Smooth muscle cell (in vitro differentiated cells): Measurements from ENCODE around the gene GALNT10. TPM values are rescaled to one million over a fixed set of nuclear protein-coding genes. Genes with fewer than 3 reads are reported as not detected.

Source experiments
- DNase-seq: peaks from one replicate; lab custom pipeline; 2025; ENCODE audit not compliant: unreplicated experiment; lab: John Stamatoyannopoulos, UW
- H2AFZ ChIP-seq: fragments of 200-600 bp; sonication (generic); 2 replicates; pipeline ENCODE4 v1.6.0; 2016; ENCODE audit warnings: antibody characterized with exemption, low read depth, mild to moderate bottlenecking
- H3F3A ChIP-seq: fragments of 200-600 bp; sonication (generic); 2 replicates; pipeline ENCODE4 v1.6.0; 2017; ENCODE audit warnings: antibody characterized with exemption, low read depth
- H3K27ac ChIP-seq: fragments of 200-600 bp; sonication (generic); 2 replicates; pipeline ENCODE4 v1.5.1; 2016; ENCODE audit warnings: low read depth, mild to moderate bottlenecking
- H3K27me3 ChIP-seq: fragments of 200-600 bp; sonication (generic); 2 replicates; pipeline ENCODE4 v1.6.1; 2016; ENCODE audit warnings: low read depth, mild to moderate bottlenecking
- H3K36me3 ChIP-seq: fragments of 200-600 bp; sonication (generic); 2 replicates; pipeline ENCODE4 v1.5.1; 2016; ENCODE audit warnings: low read depth
- H3K4me1 ChIP-seq: fragments of 200-600 bp; sonication (generic); 2 replicates; pipeline ENCODE4 v1.5.1; 2016; ENCODE audit warnings: low read depth
- H3K4me2 ChIP-seq: fragments of 200-600 bp; sonication (generic); 2 replicates; pipeline ENCODE4 v1.6.0; 2016; ENCODE audit warnings: mild to moderate bottlenecking
- H3K4me3 ChIP-seq: fragments of 200-600 bp; sonication (generic); 2 replicates; pipeline ENCODE4 v1.5.1; 2016; ENCODE audit warnings: mild to moderate bottlenecking
- H3K79me2 ChIP-seq: fragments of 200-600 bp; sonication (generic); 2 replicates; pipeline ENCODE4 v1.6.0; 2016; ENCODE audit warnings: low read depth, mild to moderate bottlenecking
- H3K9ac ChIP-seq: fragments of 200-600 bp; sonication (generic); 2 replicates; pipeline ENCODE4 v1.6.0; 2016; ENCODE audit warnings: low read depth
- H3K9me3 ChIP-seq: fragments of 200-600 bp; sonication (generic); replicated peaks from 2 replicates; pipeline ENCODE4 v1.5.1; 2016; ENCODE audit warnings: low read depth
- H4K20me1 ChIP-seq: fragments of 200-600 bp; sonication (generic); 2 replicates; pipeline ENCODE4 v1.6.0; 2016; ENCODE audit warnings: low read depth
- CTCF ChIP-seq: fragments of 200-600 bp; sonication (generic); IDR thresholded peaks from 2 replicates; pipeline ENCODE4 v1.5.1; 2017; ENCODE audit warnings: borderline replicate concordance, mild to moderate bottlenecking, antibody characterized with exemption; ENCODE audit not compliant: insufficient read depth, poor library complexity, severe bottlenecking
- WGBS: methylation state at CpG from one replicate; pipeline ENCODE4 v1.1.7; 2016; ENCODE audit warnings: low lambda C conversion rate; 5-methylcytosine and 5-hydroxymethylcytosine counted together
- polyA plus RNA-seq: library from polyadenylated mRNA; unstranded; fragments of >200 nt; fragmentation: Nextera tagmentation; extraction: Ambion mirVana; gene quantifications from 2 replicates; pipeline ENCODE4 v1.2.1, GENCODE V29; 2016
- total RNA-seq: library from RNA; depleted of rRNA; stranded (reverse); fragments of >200 nt; gene quantifications from 2 replicates; pipeline ENCODE4 v1.2.3, GENCODE V29; 2014

The GALNT10 gene
- total and polyA plus RNA-seq, 2 experiments from 2014 or later, result 23.6 to 24.6 TPM

DNA sequence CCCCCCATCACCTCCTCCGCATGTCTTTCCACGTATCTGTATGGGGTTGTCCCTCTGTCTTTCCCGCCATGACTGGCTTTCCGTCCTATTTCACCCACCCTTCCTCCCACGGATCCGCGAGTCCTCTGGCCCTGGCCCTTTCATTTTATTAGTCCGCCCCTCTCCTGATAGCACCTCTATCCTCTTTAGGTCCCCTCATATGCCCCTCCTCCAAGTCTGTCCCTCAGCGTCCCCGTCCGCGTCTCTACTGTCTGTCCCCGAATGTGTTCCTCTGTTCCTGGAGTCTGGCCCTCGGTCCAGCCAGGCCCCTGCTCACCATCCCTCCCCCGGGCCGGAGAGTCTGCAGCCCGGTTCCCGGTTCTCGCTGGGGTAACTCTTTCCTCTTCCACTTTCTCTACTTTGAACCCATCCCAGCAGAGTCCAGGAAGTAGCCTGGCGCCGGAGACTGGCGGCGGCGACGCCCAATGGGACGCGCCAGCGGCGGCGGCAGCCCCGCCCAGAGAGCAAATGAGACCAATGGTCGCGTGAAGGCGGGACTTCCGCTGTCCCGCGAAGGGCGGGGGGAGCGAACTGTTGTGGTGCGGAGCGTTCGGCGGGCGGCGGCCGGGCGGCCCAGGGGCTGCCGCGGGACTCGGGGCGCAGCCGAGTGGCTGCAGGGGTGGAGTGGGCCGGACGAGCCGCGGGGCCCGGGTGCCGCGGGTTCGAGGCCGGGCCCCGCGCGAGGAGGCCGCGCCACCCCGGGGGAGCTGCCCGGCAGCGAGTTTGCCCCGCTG lies 255.1 kb downstream of the GALNT10 start, which contains the start of gene SAP30L:
Gene SAP30L (plus strand): TSS at position 576 of the 773 bp plus-strand sequence. CDS start 608 bp downstream, outside the sequence.
- peaks cover 27% of the 10 kb centered on the region for H3K79me2 ChIP-seq
- peaks cover 40% of the 10 kb centered on the region for H4K20me1 ChIP-seq
- peaks cover 14% of the 10 kb centered on the region for H3K4me1 ChIP-seq
- H3K4me3 ChIP-seq, result peak within 1 kb of the TSS; percentile 99
- peak within 1 kb of the TSS; percentile 36 for H3K27ac ChIP-seq
- under 1% methylated on average over 62 of the region's 70 CpGs for WGBS
- peak; percentile 77 for DNase-seq
- H3K4me2 ChIP-seq, result peak within 1 kb of the TSS; percentile 95
- H3K36me3 ChIP-seq, result no peaks in the 10 kb centered on the region
- H3K27me3 ChIP-seq, result no peaks in the 10 kb centered on the region
- TF ChIP-seq CTCF, result no peak
- no peaks in the 10 kb centered on the region for H3K9me3 ChIP-seq
- H3K9ac ChIP-seq, result peak within 1 kb of the TSS; percentile 80
- H3F3A ChIP-seq, result no peaks in the 10 kb centered on the region
- H2AFZ ChIP-seq, result peak within 1 kb of the TSS; percentile 99

DNA sequence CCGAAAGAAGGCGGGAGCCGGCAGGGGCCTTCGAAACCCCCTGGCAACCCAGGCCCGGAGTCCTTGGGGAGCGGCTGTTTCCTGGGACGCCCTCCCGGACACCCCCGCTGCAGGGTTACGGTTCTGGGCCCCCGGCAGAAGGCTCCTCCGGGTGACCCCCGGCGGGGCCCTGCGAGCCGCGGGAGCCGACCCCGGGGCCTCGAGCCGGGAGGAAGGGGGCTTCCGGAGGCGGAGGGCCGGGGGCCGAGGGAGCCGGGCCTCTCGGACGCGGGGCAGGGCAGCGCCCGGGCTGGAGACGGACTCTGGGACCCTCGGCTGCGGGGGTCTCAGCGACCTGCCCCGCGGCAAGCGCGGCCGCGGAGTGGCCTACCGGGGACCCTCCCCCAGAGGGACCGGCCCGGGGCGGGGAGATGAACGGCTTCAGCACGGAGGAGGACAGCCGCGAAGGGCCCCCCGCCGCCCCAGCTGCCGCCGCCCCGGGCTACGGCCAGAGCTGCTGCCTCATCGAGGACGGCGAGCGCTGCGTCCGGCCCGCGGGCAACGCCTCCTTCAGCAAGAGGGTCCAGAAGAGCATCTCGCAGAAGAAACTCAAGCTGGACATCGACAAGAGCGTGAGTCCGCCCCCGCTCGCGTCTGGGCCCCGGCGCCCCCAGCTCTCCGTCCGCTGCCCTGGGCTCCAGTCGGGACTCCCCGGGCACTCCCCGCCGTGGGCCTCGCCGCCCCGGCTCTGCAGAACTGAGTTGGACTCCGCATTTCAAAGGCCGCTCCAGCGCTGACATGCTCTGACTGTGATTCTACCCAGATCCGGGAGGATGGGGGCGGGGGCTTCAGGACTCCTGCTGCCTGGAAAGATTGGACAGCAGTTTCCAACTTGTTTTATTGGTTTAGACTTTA lies 255.9 kb downstream of the GALNT10 start:
- Histone ChIP-seq H3K4me2 (peak overlapping the region; percentile 95), H2AFZ (peak overlapping the region; percentile 95), H3K36me3 (no peaks in the 10 kb centered on the region), H3K79me2 (peaks cover 27% of the 10 kb centered on the region), H3K9me3 (no peaks in the 10 kb centered on the region), H3F3A (no peaks in the 10 kb centered on the region), H3K9ac (peak overlapping the region; percentile 80), H4K20me1 (peaks cover 48% of the 10 kb centered on the region), H3K27ac (peak overlapping the region; percentile 36), H3K4me1 (peaks cover 14% of the 10 kb centered on the region), H3K27me3 (no peaks in the 10 kb centered on the region), H3K4me3 (peak overlapping the region; percentile 99)
- no peak for TF ChIP-seq CTCF
- WGBS, result under 1% methylated on average over 78 of the region's 87 CpGs
- peak; percentile 57 for DNase-seq

DNA sequence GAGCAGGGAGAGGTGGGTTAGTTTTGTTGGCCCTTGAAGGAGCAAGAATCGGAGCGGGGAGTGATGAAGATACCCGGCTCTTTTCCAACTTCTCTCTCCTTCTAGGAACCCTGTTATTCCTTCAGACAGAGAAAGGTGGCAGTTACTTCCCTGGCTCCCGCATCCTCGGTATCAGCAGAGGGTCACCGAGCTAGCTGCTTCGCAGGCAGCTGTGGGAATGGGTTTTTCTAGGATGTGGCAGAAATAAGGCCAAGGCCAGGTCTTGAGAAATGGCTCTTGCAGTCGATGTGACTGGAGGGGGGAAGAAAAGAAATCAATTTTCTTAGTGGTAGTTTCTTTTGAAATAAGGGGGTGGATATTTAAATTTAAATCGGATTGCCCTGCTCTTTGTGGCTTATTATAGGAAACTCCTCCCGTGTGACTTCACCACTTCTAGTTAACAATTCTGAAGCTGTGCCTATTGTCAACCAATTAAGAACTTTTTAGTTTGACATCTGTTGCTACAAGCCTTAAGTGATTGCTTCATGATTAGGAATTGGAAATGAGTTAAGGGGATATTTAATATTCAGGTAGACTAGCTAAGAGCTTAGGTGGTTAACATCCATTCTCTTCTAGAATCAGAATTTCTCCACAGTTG lies 256.7 kb downstream of the GALNT10 start:
- WGBS, result 3% methylated on average over 10 of the region's 10 CpGs
- peaks cover 55% of the 10 kb centered on the region for H4K20me1 ChIP-seq
- H3K36me3 ChIP-seq, result no peaks in the 10 kb centered on the region
- H3F3A ChIP-seq, result no peaks in the 10 kb centered on the region
- peaks cover 14% of the 10 kb centered on the region for H3K4me1 ChIP-seq
- peak overlapping the region; percentile 7 for H3K27ac ChIP-seq
- no peaks in the 10 kb centered on the region for H3K9me3 ChIP-seq
- peak overlapping the region; percentile 95 for H3K4me2 ChIP-seq
- peak overlapping the region; percentile 99 for H3K4me3 ChIP-seq
- H3K9ac ChIP-seq, result no peak overlapping the region
- DNase-seq, result no peak
- H2AFZ ChIP-seq, result peak overlapping the region; percentile 95
- H3K79me2 ChIP-seq, result peaks cover 27% of the 10 kb centered on the region
- no peaks in the 10 kb centered on the region for H3K27me3 ChIP-seq
- TF ChIP-seq CTCF, result no peak
